Measurements from ENCODE around the gene SEBOX. TPM values are rescaled to one million over a fixed set of nuclear protein-coding genes. Genes with fewer than 3 reads are reported as not detected.

The SEBOX gene
- total and polyA plus RNA-seq, 2 experiments from 2014 or later: not detected

- TF ChIP-seq POLR2AphosphoS5 (IDR thresholded peaks at IDR 0.05; ENCODE audit: low read depth) (no peak), EZH2 (IDR thresholded peaks at IDR 0.05; ENCODE audit: low read depth, unreplicated experiment) (no peak), JUNB (IDR thresholded peaks at IDR 0.05; ENCODE audit: unreplicated experiment) (no peak), CREB1 (CRISPR knock-in tag; IDR thresholded peaks at IDR 0.05; ENCODE audit: low read depth) (no peak), STAT1 (IDR thresholded peaks at IDR 0.05; ENCODE audit: unreplicated experiment) (no peak), NANOG (IDR thresholded peaks at IDR 0.05; ENCODE audit: borderline replicate concordance) (no peak), REST (IDR thresholded peaks at IDR 0.05; ENCODE audit: unreplicated experiment) (no peak)
These were observed 986 bp downstream of the SEBOX start (continued) for GRCh38 chr17:28363776-28364650.

GRCh38 chr17:28363186-28363585 is 1.8 kb downstream of the SEBOX start:
- Histone ChIP-seq H3K36me3 (ENCODE audit: insufficient read depth) (peaks cover 13% of the 10 kb centered on the region), H3K4me3 (no peak overlapping the region), H3K4me1 (ENCODE audit: insufficient read depth) (peaks cover 5% of the 10 kb centered on the region), H3F3A (replicated peaks; ENCODE audit: low read depth) (no peaks in the 10 kb centered on the region), H2AFZ (no peak overlapping the region), H3K27ac (ENCODE audit: low read depth) (no peak overlapping the region), H3K4me2 (no peak overlapping the region), H4K20me1 (replicated peaks; ENCODE audit: insufficient read depth) (no peaks in the 10 kb centered on the region; the same call in 1 of the 2 replicates), H3K79me2 (replicated peaks; ENCODE audit: insufficient read depth) (peaks cover 7% of the 10 kb centered on the region), H3K27me3 (ENCODE audit: insufficient read depth) (no peaks in the 10 kb centered on the region), H3K9me2 (ENCODE audit: insufficient read depth) (no peaks in the 10 kb centered on the region)
- H3K27me3 Mint-ChIP-seq (ENCODE audit: insufficient read depth, low read depth, poor library complexity): peaks cover 4% of the 10 kb centered on the region
- no peak for ATAC-seq
- H3K36me3 Mint-ChIP-seq (ENCODE audit: low read depth): peaks cover 33% of the 10 kb centered on the region
- no peak overlapping the region for H3K4me3 Mint-ChIP-seq
- H3K9me3 Mint-ChIP-seq: no peaks in the 10 kb centered on the region; the same call in 2 of the 3 replicates
- no peak for DNase-seq (ENCODE audit: low spot score)
- H3K4me1 Mint-ChIP-seq: peaks cover 3% of the 10 kb centered on the region; the same call in 2 of the 3 replicates
- no peak overlapping the region for H3K27ac Mint-ChIP-seq
- TF ChIP-seq ZNF462 (CRISPR knock-in tag; IDR thresholded peaks at IDR 0.05) (no peak), STAT1 (IDR thresholded peaks at IDR 0.05; ENCODE audit: unreplicated experiment) (no peak), POLR2AphosphoS5 (IDR thresholded peaks at IDR 0.05; ENCODE audit: low read depth) (no peak), NANOG (IDR thresholded peaks at IDR 0.05; ENCODE audit: borderline replicate concordance) (no peak), REST (IDR thresholded peaks at IDR 0.05; ENCODE audit: unreplicated experiment) (no peak), CREB1 (CRISPR knock-in tag; IDR thresholded peaks at IDR 0.05; ENCODE audit: low read depth) (no peak), EZH2phosphoT487 (IDR thresholded peaks at IDR 0.05; ENCODE audit: unreplicated experiment) (no peak), ZNF331 (CRISPR knock-in tag; IDR thresholded peaks at IDR 0.05; ENCODE audit: low read depth) (no peak)
